Osteocyte (in vitro differentiated cells): Measurements from ENCODE around the gene POU3F1. TPM values are rescaled to one million over a fixed set of nuclear protein-coding genes. Genes with fewer than 3 reads are reported as not detected.

Source experiments
- DNase-seq: peaks from one replicate; pipeline ENCODE4 v3.0.0; 2021; ENCODE audit warnings: mixed read lengths; ENCODE audit not compliant: unreplicated experiment; ENCODE audit errors: extremely low spot score
- H3K27ac Mint-ChIP-seq: one replicate; pipeline ENCODE4 v1.8.0; 2021; ENCODE audit warnings: mild to moderate bottlenecking, mixed read lengths; ENCODE audit not compliant: unreplicated experiment
- H3K27me3 Mint-ChIP-seq: one replicate; pipeline ENCODE4 v1.8.0; 2021; ENCODE audit warnings: mixed read lengths; ENCODE audit not compliant: unreplicated experiment
- H3K36me3 Mint-ChIP-seq: one replicate; pipeline ENCODE4 v1.8.0; 2021; ENCODE audit warnings: mixed read lengths; ENCODE audit not compliant: unreplicated experiment
- H3K4me1 Mint-ChIP-seq: one replicate; pipeline ENCODE4 v1.8.0; 2021; ENCODE audit warnings: mixed read lengths; ENCODE audit not compliant: unreplicated experiment
- H3K4me3 Mint-ChIP-seq: one replicate; pipeline ENCODE4 v1.8.0; 2021; ENCODE audit warnings: mild to moderate bottlenecking, moderate library complexity, mixed read lengths; ENCODE audit not compliant: unreplicated experiment
- H3K9me3 Mint-ChIP-seq: one replicate; pipeline ENCODE4 v1.8.0; 2021; ENCODE audit warnings: mixed read lengths; ENCODE audit not compliant: unreplicated experiment
- total RNA-seq: library from RNA; stranded (reverse); gene quantifications from 2 replicates; pipeline ENCODE4 v1.2.1, GENCODE V29; 2021
- TF ChIP-seq, protein P1 (sequence below): fragments of 200-600 bp; sonication (generic); IDR thresholded peaks from 2 replicates; pipeline ENCODE4 v1.5.0; 2021; ENCODE audit warnings: antibody characterized with exemption, mild to moderate bottlenecking, moderate library complexity

The POU3F1 gene
- total RNA-seq, 1 donor from 2014 or later, result 1.8 TPM

DNA sequence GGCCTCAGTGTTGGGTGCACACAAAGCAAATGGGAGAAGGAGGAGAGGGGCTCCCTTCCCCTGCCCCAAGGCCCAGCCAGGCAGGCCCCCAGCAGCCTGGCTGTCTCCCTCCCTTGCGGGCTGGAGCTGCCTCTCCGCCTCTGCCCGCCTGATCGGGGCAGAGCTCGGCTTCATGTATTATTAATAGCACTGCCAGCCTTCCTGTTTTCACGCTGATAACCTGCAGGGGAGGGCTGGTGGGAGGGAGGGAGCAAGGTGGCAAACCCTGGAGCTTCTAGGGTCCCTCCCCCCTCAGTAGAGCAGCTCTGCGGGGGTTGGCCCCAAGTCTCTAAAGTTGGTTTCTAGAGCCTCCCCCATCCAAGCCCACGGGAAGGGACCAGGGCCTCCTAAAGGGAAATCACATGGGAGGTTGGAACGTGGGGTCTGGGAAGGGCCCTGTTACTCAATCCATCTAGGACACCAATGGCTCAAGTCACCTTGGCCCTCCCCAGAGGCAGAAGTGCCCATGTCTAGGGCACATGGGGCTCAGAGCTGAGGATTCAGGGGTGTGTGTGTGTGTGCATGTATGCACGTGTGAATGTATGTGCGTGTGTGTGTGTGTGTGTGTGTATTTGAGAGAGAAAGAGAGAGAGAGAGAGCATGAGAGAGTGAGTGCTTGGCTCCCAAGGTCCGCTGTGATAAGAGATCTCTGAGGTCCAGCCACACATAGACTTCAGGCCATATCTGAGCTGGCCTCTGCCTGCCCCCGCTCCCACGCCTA is 21.8 kb upstream of the POU3F1 start:
- Mint-ChIP-seq H3K27ac (no peak overlapping the region), H3K9me3 (no peaks in the 10 kb centered on the region), H3K4me3 (no peak overlapping the region), H3K36me3 (no peaks in the 10 kb centered on the region), H3K4me1 (peaks cover 4% of the 10 kb centered on the region), H3K27me3 (peaks cover 46% of the 10 kb centered on the region)
- DNase-seq, result no peak
- TF ChIP-seq, protein P1, sequence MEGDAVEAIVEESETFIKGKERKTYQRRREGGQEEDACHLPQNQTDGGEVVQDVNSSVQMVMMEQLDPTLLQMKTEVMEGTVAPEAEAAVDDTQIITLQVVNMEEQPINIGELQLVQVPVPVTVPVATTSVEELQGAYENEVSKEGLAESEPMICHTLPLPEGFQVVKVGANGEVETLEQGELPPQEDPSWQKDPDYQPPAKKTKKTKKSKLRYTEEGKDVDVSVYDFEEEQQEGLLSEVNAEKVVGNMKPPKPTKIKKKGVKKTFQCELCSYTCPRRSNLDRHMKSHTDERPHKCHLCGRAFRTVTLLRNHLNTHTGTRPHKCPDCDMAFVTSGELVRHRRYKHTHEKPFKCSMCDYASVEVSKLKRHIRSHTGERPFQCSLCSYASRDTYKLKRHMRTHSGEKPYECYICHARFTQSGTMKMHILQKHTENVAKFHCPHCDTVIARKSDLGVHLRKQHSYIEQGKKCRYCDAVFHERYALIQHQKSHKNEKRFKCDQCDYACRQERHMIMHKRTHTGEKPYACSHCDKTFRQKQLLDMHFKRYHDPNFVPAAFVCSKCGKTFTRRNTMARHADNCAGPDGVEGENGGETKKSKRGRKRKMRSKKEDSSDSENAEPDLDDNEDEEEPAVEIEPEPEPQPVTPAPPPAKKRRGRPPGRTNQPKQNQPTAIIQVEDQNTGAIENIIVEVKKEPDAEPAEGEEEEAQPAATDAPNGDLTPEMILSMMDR, result no peak

DNA sequence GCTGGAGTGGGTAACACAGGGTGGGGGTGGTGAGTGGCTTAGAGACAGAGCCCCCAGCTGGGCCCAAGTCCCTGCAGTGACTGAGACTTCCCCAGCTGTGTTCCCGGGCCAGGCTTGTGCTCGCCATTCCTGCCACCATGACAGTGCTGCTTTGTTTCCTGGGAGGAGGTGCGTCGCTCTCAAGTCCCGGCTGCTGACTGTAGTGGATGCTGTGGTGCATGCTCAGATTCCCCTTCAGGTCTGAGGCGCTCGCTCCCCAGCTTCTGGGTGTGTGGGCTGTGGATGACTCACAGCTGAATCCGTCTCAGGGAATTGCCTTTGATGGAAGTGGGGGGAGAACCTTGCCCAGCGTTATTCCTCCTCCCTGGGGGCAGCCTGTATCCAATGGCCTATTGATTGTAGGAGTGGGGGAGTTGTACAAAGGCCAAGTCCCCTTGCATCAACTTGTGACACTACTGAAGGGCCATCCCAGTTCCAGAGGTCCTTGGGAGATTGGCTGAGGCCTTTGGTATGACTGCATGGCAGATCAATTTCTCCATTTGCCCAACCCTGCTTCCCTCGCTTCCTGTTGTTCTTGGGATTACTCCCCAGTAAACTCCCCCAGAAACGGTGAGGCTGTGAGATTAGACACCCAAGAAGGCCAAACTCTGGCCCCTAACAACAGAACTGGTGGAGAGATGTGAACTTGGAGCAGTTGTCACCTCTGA is 17.8 kb upstream of the POU3F1 start:
- Mint-ChIP-seq H3K27ac (no peak overlapping the region), H3K27me3 (peaks cover 22% of the 10 kb centered on the region), H3K4me3 (no peak overlapping the region), H3K36me3 (no peaks in the 10 kb centered on the region), H3K4me1 (peaks cover 5% of the 10 kb centered on the region), H3K9me3 (no peaks in the 10 kb centered on the region)
- DNase-seq, result no peak
- TF ChIP-seq, protein P1, result no peak

DNA sequence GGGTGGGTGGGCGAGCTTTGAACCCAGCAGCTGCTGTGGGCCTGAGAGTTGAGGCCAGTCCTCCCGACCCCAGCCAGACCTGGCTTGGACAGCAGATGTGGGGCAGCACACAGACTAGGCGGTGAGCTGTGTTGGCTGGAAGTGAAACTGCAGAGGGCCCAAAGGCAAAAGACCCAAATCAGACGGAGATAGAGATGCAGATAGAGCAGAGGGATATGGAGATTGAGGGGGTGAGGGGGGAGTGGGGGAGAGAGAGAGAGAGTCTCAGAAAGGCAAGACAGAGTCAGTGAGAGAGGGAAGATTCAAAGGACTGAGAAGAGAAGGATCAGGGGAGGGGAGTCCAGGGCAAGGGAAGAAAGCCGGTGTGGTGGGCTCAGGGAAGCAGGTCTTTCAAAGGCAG is 17.0 kb upstream of the POU3F1 start:
- Mint-ChIP-seq H3K27me3 (peaks cover 21% of the 10 kb centered on the region), H3K4me3 (no peak overlapping the region), H3K9me3 (no peaks in the 10 kb centered on the region), H3K27ac (no peak overlapping the region), H3K4me1 (peaks cover 7% of the 10 kb centered on the region), H3K36me3 (no peaks in the 10 kb centered on the region)
- TF ChIP-seq, protein P1, result no peak
- DNase-seq, result no peak

DNA sequence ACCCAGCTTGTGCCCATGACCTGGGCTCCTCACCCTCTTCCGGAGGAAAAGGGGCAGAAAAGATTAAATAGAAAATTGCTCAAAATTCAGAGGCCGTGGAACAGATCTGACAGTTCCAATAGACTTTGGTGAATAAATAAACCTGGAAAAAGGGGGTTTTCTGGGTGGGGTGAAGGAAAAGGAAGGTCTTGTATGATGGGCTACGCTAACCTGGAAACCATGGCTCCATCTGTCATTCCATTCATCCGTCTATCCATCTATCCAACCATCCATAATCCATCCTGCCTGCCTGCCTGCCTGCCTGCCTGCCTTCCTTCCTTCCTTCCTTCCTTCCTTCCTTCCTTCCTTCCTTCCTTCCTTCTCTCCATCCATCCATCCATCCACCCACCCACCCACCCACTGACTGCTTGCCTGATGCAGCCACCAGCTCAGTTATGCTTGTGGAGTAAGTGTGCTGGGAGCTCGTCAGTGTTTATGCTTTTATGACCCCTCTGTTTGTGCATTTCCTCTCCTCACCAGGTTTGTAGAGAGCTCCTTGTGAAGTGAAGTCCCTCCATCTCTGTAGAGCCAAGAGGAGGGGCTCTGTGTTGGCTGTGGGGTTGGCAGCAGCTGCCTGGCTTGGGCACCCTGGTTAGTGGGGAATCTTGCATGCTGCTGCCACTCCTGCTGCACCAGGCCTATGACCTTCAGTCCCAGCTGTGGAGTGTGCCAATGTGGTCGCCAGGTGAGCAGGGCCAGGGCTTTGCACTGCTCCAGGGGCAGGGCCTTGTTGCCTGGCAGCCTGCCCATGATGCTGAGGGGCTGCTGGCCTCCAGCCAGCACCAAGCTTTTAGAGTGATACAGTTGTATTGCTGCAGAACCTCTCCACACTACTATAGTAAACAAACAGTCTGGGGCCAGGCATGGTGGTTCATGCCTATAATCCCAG is 16.0 kb upstream of the POU3F1 start:
- peaks cover 7% of the 10 kb centered on the region for H3K4me1 Mint-ChIP-seq
- H3K4me3 Mint-ChIP-seq, result no peak overlapping the region
- TF ChIP-seq, protein P1, result no peak
- peaks cover 14% of the 10 kb centered on the region for H3K27me3 Mint-ChIP-seq
- H3K36me3 Mint-ChIP-seq, result no peaks in the 10 kb centered on the region
- DNase-seq, result no peak
- no peaks in the 10 kb centered on the region for H3K9me3 Mint-ChIP-seq
- no peak overlapping the region for H3K27ac Mint-ChIP-seq
